Neural crest cell (in vitro differentiated cells): ENCODE data around the gene IL20RB. TPM values are rescaled to one million over a fixed set of nuclear protein-coding genes. Genes with fewer than 3 reads are reported as not detected.

ENCODE experiments used
- DNase-seq: peaks from one replicate; pipeline ENCODE4 v3.0.0; 2021; ENCODE audit warnings: low read depth, mixed read lengths, low spot score
- H3K27ac Mint-ChIP-seq: one replicate; pipeline ENCODE4 v1.8.0; 2021; ENCODE audit warnings: mild to moderate bottlenecking, mixed read lengths; ENCODE audit not compliant: unreplicated experiment
- H3K27me3 Mint-ChIP-seq: 2 replicates; pipeline ENCODE4 v1.8.0; 2021; ENCODE audit warnings: low read depth, mild to moderate bottlenecking, mixed read lengths
- H3K36me3 Mint-ChIP-seq: 2 replicates; pipeline ENCODE4 v1.8.0; 2021; ENCODE audit warnings: low read depth, mild to moderate bottlenecking, mixed read lengths
- H3K4me1 Mint-ChIP-seq: 2 replicates; pipeline ENCODE4 v1.8.0; 2021; ENCODE audit warnings: mixed read lengths
- H3K4me3 Mint-ChIP-seq: one replicate; pipeline ENCODE4 v1.8.0; 2021; ENCODE audit warnings: mild to moderate bottlenecking, mixed read lengths
- H3K9me3 Mint-ChIP-seq: 2 replicates; pipeline ENCODE4 v1.8.0; 2021; ENCODE audit warnings: mixed read lengths
- CTCF ChIP-seq: fragments of 200-600 bp; sonication (generic); conservative IDR thresholded peaks from 2 replicates; pipeline ENCODE4 v1.5.0; 2021; ENCODE audit warnings: antibody characterized with exemption, mild to moderate bottlenecking
- total RNA-seq: library from RNA; stranded (reverse); gene quantifications from 2 replicates; pipeline ENCODE4 v1.2.1, GENCODE V29; 2021

Gene IL20RB
- total RNA-seq, 1 donor from 2014 or later: 1.7 TPM

DNA sequence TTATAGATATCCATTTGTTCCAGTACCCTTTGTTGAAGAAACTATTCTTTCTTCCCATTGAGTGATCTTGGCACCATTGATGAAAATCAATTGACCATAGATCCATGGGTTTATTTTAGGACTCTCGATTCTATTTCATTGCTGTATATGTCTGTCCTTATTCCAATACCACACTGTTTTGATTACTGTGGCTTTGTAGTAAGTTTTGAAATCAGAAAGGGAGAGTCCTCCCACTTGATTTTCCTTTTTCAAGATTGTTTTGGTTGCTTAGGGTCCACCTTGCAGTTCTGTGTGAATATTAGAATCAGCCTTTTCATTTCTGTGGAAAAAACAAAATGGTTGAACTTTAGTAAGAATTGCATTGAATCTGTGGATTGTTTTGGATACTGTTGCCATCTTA, 20.6 kb upstream of the IL20RB start:
- H3K4me3 Mint-ChIP-seq: no peak overlapping the region
- peaks cover under 1% of the 10 kb centered on the region for H3K4me1 Mint-ChIP-seq
- DNase-seq: no peak
- peaks cover 34% of the 10 kb centered on the region for H3K36me3 Mint-ChIP-seq
- H3K27ac Mint-ChIP-seq: no peak overlapping the region
- peaks cover 11% of the 10 kb centered on the region for H3K9me3 Mint-ChIP-seq
- no peak for TF ChIP-seq CTCF
- no peaks in the 10 kb centered on the region for H3K27me3 Mint-ChIP-seq

DNA sequence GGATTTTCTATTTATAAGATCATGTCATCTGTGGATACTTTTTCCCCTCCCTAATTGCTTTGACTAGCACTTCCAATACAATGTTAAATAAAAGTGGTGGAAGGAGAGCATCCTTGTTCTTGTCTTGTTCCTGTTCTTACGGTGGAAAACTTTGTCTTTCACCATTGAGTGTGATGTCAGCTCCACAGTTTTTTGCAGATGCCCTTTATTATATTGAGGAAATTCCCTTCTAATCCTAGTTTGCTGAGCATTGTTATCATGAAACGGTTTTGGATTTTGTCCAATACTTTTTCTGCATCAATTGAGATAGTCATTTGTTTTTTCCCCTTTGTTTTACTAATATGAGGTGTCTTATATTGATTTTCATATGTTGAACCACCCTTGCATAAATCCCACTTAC, 19.9 kb upstream of the IL20RB start:
- Mint-ChIP-seq H3K27ac (no peak overlapping the region), H3K4me1 (peaks cover 7% of the 10 kb centered on the region), H3K4me3 (no peak overlapping the region), H3K36me3 (peaks cover 34% of the 10 kb centered on the region), H3K9me3 (peaks cover 11% of the 10 kb centered on the region), H3K27me3 (no peaks in the 10 kb centered on the region)
- no peak for TF ChIP-seq CTCF
- no peak for DNase-seq

DNA sequence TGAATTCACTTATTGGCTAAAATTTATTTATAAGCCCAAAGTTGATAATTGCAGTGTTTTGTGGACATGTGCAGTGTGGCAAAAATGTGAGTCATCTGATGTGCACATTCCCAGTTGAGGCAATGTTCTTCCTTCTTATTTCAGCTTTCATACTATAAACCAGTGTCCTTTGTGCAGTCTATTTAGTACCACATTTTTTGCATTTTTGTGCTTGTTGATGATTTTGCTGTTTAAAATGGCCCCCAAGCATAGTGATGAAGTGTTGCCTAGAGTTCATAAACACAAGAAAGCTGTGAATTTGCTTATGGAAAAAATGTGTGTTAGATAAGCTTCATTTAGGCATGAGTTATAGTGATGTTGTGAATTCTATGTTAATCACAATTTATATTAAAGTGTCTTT, 19.4 kb upstream of the IL20RB start:
- H3K27ac Mint-ChIP-seq: no peak overlapping the region
- peaks cover 8% of the 10 kb centered on the region for H3K4me1 Mint-ChIP-seq
- H3K4me3 Mint-ChIP-seq: no peak overlapping the region
- TF ChIP-seq CTCF: no peak
- H3K9me3 Mint-ChIP-seq: peaks cover 11% of the 10 kb centered on the region
- no peak for DNase-seq
- H3K27me3 Mint-ChIP-seq: no peaks in the 10 kb centered on the region
- H3K36me3 Mint-ChIP-seq: peaks cover 31% of the 10 kb centered on the region

DNA sequence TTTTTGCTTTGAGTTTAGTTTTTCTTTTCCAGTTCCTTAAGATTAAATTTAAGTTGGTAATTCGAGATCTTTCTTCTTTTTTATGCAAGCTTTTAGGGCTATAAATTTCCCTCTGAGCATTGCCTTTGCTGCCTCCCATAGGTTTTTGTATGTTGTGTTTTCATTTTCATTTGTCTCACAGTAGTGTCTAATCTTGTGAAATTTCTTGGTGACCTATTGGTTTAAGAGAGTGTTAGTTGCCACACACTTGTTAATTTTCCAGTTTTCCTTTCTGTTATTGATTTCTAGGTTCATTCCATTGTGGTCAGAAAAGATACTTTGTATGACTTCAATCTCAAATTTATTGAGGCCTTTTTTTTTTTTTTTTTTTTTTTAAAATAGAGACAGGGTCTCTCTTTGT, 18.3 kb upstream of the IL20RB start:
- Mint-ChIP-seq H3K9me3 (peaks cover 11% of the 10 kb centered on the region), H3K4me3 (no peak overlapping the region), H3K4me1 (peaks cover 8% of the 10 kb centered on the region), H3K27ac (no peak overlapping the region), H3K27me3 (no peaks in the 10 kb centered on the region), H3K36me3 (peaks cover 30% of the 10 kb centered on the region)
- no peak for DNase-seq
- no peak for TF ChIP-seq CTCF

DNA sequence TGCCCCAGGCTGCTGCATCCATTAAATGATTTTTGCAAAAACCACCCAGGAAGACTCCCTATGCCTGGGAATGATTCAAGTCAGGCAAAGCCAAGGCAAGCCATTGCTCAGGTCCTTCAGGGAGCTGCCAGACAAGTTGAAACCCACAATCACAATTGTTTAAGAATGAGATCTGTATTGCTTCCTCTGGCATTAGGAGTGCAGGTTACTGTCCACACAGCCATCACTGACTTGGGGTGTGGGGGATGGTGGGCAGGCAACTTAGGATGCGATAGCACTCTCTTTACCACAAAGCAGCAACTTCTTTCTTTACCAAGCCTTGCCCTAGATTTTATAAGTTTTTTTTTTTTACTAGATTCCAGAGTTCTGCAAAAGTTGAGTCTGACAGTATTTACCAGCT, 15.0 kb upstream of the IL20RB start:
- H3K27ac Mint-ChIP-seq: peak overlapping the region; percentile 22
- no peak for TF ChIP-seq CTCF

GRCh38 chr3:136943436-136943835, 14.3 kb upstream of the IL20RB start:
- Mint-ChIP-seq H3K4me1 (peaks cover 8% of the 10 kb centered on the region), H3K36me3 (peaks cover 14% of the 10 kb centered on the region), H3K4me3 (no peak overlapping the region), H3K9me3 (no peaks in the 10 kb centered on the region), H3K27me3 (no peaks in the 10 kb centered on the region), H3K27ac (no peak overlapping the region)
- no peak for DNase-seq
- no peak for TF ChIP-seq CTCF

More for the DNA sequence above, 15.0 kb upstream of the IL20RB start:
- peaks cover 2% of the 10 kb centered on the region for H3K9me3 Mint-ChIP-seq
- no peaks in the 10 kb centered on the region for H3K27me3 Mint-ChIP-seq
- no peak for DNase-seq
- H3K4me3 Mint-ChIP-seq: no peak overlapping the region
- peaks cover 8% of the 10 kb centered on the region for H3K4me1 Mint-ChIP-seq
- H3K36me3 Mint-ChIP-seq: peaks cover 20% of the 10 kb centered on the region
